ENCODE results near the gene PEX7.

DNA sequence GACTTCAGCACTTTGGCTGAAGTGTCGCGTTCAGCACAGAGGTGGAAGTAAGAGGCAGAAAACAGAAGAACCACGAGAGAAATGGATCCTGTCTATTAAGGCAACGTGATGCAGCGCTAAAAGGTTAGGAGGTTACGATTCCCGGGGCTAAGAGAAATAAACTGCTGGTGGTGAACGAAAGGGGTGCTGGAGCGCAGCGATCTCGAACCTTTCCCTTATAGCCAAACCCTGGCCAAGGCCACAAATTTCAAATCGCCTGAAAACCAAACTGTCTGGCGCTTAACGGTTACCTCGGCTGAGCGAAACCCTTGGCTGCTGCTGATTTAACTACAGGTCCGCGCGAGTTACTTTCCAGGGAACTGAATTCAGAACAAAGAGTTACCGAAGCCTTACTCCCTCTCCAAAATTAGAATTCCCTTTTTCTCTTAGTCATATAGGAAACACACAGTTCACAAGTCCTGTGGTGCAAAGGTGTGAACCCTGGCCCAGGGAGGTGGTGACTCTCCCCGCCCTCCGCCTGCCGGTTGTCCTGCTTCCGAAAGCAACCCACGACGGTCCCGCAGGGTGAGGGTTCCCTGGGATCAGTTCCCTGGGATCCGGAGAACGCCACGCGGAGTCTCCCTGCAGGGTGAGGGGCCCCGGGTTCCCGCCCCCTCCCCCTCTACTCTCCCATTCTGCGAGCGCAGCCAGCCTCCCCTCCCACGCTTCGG is 98.4 kb downstream of the PEX7 start:
- TF ChIP-seq, protein P1, sequence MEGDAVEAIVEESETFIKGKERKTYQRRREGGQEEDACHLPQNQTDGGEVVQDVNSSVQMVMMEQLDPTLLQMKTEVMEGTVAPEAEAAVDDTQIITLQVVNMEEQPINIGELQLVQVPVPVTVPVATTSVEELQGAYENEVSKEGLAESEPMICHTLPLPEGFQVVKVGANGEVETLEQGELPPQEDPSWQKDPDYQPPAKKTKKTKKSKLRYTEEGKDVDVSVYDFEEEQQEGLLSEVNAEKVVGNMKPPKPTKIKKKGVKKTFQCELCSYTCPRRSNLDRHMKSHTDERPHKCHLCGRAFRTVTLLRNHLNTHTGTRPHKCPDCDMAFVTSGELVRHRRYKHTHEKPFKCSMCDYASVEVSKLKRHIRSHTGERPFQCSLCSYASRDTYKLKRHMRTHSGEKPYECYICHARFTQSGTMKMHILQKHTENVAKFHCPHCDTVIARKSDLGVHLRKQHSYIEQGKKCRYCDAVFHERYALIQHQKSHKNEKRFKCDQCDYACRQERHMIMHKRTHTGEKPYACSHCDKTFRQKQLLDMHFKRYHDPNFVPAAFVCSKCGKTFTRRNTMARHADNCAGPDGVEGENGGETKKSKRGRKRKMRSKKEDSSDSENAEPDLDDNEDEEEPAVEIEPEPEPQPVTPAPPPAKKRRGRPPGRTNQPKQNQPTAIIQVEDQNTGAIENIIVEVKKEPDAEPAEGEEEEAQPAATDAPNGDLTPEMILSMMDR (conservative IDR thresholded peaks at IDR 0.05; ENCODE audit: low read depth, low read length) = no peak
- no peak for TF ChIP-seq EZH2phosphoT487 (IDR thresholded peaks at IDR 0.05; ENCODE audit: borderline replicate concordance, low read length)

All from PC-3 (cell line).